ENCODE measurements around the gene HOOK2. TPM values are rescaled to one million over a fixed set of nuclear protein-coding genes. Genes with fewer than 3 reads are reported as not detected.

Gene HOOK2
- total and polyA plus RNA-seq, 9 of the 15 experiments (the other 6 are each of a cell fraction or from before 2014, with no cell fraction given) = 1.3 to 17.2 (median 9.9) TPM

DNA sequence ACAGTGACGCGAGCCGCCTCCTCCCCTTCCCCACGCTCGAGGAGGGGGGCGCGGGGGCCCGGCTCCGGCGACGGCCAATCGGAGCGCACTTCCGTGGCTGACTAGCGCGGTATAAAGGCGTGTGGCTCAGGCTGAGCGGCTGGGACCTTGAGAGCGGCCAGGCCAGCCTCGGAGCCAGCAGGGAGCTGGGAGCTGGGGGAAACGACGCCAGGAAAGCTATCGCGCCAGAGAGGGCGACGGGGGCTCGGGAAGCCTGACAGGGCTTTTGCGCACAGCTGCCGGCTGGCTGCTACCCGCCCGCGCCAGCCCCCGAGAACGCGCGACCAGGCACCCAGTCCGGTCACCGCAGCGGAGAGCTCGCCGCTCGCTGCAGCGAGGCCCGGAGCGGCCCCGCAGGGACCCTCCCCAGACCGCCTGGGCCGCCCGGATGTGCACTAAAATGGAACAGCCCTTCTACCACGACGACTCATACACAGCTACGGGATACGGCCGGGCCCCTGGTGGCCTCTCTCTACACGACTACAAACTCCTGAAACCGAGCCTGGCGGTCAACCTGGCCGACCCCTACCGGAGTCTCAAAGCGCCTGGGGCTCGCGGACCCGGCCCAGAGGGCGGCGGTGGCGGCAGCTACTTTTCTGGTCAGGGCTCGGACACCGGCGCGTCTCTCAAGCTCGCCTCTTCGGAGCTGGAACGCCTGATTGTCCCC is 16.1 kb upstream of the HOOK2 start, which contains the start of gene JUNB (continued):
- TF ChIP-seq NR4A1 (CRISPR knock-in tag; IDR thresholded peaks at IDR 0.05) = no peak
- peak; percentile 60; the same call in 1 of the 2 replicates for TF ChIP-seq NR4A1 (tag; IDR thresholded peaks at IDR 0.05)
- no peak; the same call in 1 of the 2 replicates for TF ChIP-seq MEF2A (IDR thresholded peaks at IDR 0.05; ENCODE audit: control insufficient read depth, low read depth, low read length)
- peak; percentile 72 for TF ChIP-seq BHLHE40 (IDR thresholded peaks at IDR 0.05; ENCODE audit: low read length)
- TF ChIP-seq KDM2B (CRISPR knock-in tag; IDR thresholded peaks at IDR 0.05) = peak; percentile 71
- TF ChIP-seq, protein P1, sequence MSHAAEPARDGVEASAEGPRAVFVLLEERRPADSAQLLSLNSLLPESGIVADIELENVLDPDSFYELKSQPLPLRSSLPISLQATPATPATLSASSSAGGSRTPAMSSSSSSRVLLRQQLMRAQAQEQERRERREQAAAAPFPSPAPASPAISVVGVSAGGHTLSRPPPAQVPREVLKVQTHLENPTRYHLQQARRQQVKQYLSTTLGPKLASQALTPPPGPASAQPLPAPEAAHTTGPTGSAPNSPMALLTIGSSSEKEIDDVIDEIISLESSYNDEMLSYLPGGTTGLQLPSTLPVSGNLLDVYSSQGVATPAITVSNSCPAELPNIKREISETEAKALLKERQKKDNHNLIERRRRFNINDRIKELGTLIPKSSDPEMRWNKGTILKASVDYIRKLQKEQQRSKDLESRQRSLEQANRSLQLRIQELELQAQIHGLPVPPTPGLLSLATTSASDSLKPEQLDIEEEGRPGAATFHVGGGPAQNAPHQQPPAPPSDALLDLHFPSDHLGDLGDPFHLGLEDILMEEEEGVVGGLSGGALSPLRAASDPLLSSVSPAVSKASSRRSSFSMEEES (CRISPR knock-in tag; IDR thresholded peaks at IDR 0.05) = no peak
- TF ChIP-seq, protein P2, sequence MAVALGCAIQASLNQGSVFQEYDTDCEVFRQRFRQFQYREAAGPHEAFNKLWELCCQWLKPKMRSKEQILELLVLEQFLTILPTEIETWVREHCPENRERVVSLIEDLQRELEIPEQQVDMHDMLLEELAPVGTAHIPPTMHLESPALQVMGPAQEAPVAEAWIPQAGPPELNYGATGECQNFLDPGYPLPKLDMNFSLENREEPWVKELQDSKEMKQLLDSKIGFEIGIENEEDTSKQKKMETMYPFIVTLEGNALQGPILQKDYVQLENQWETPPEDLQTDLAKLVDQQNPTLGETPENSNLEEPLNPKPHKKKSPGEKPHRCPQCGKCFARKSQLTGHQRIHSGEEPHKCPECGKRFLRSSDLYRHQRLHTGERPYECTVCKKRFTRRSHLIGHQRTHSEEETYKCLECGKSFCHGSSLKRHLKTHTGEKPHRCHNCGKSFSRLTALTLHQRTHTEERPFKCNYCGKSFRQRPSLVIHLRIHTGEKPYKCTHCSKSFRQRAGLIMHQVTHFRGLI (CRISPR knock-in tag; IDR thresholded peaks at IDR 0.05) = no peak
- TF ChIP-seq TAF15 (IDR thresholded peaks at IDR 0.05; ENCODE audit: low read depth, low read length) = no peak
- TF ChIP-seq CHD1 (IDR thresholded peaks at IDR 0.05; ENCODE audit: low read length) = no peak
- TF ChIP-seq PTTG1 (tag; IDR thresholded peaks at IDR 0.05; ENCODE audit: low read depth) = no peak
- TF ChIP-seq POLR2AphosphoS5 (IDR thresholded peaks at IDR 0.05; ENCODE audit: control insufficient read depth, insufficient read depth, low read depth, low read length) = peak; percentile 100
- TF ChIP-seq POLR2B (IDR thresholded peaks at IDR 0.05; ENCODE audit: low read depth, partially characterized antibody) = peak; percentile 100
- peak; percentile 89 for TF ChIP-seq CTBP1 (IDR thresholded peaks at IDR 0.05; ENCODE audit: borderline replicate concordance)
- TF ChIP-seq, protein P3, sequence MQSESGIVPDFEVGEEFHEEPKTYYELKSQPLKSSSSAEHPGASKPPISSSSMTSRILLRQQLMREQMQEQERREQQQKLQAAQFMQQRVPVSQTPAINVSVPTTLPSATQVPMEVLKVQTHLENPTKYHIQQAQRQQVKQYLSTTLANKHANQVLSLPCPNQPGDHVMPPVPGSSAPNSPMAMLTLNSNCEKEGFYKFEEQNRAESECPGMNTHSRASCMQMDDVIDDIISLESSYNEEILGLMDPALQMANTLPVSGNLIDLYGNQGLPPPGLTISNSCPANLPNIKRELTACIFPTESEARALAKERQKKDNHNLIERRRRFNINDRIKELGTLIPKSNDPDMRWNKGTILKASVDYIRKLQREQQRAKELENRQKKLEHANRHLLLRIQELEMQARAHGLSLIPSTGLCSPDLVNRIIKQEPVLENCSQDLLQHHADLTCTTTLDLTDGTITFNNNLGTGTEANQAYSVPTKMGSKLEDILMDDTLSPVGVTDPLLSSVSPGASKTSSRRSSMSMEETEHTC (IDR thresholded peaks at IDR 0.05) = peak; percentile 17; the same call in 1 of the 2 replicates
- TF ChIP-seq ZNF561 (CRISPR knock-in tag; conservative IDR thresholded peaks at IDR 0.05) = no peak
- TF ChIP-seq RBM39 (optimal IDR thresholded peaks at IDR 0.05; ENCODE audit: low read depth, low read length) = no peak
- TF ChIP-seq ETV1 (tag; conservative IDR thresholded peaks at IDR 0.05; ENCODE audit: low read depth) = peak; percentile 75
- TF ChIP-seq MTA3 (IDR thresholded peaks at IDR 0.05; ENCODE audit: borderline replicate concordance) = peak; percentile 99
- TF ChIP-seq SLC30A9 (CRISPR knock-in tag; IDR thresholded peaks at IDR 0.05) = no peak
- TF ChIP-seq, protein P4, sequence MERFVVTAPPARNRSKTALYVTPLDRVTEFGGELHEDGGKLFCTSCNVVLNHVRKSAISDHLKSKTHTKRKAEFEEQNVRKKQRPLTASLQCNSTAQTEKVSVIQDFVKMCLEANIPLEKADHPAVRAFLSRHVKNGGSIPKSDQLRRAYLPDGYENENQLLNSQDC (CRISPR knock-in tag; IDR thresholded peaks at IDR 0.05) = peak; percentile 86
- peak; percentile 56 for TF ChIP-seq HCFC1 (IDR thresholded peaks at IDR 0.05; ENCODE audit: low read depth, low read length)
- no peak for TF ChIP-seq WHSC1 (IDR thresholded peaks at IDR 0.05; ENCODE audit: low read length)
- no peak; the same call in 1 of the 2 replicates for TF ChIP-seq ZNF41 (CRISPR knock-in tag; conservative IDR thresholded peaks at IDR 0.05)
